Measurements from ENCODE around the gene NTSR1. TPM values are rescaled to one million over a fixed set of nuclear protein-coding genes. Genes with fewer than 3 reads are reported as not detected.
A peak's percentile ranks its signal among the peaks of the same experiment; 100 is the strongest.

The NTSR1 gene
- total and polyA plus RNA-seq, 2 of the 13 experiments (the other 11 are each of a cell fraction or from before 2014, with no cell fraction given): 0.09 to 0.12 TPM

- no peak for DNase-seq (ENCODE audit: low spot score)
- intact Hi-C loops (cut with micrococcal nuclease; ENCODE audit: unreplicated experiment): no loop called here
- POLR2A ChIA-PET: no interaction called here
- WGBS (ENCODE audit: low lambda C conversion rate): 19% methylated on average over 14 of the region's 15 CpGs
- H3K9ac ChIP-seq (ENCODE audit: insufficient read depth, low read depth, low read length): no peak overlapping the region
- no peaks in the 10 kb centered on the region for H3K36me3 ChIP-seq (replicated peaks in 1 of 2; ENCODE audit: control insufficient read depth in 1 of 2, insufficient read depth in 2 of 2, low read length in 2 of 2)
- no peak for ATAC-seq
- in situ Hi-C loops (cut with HindIII; ENCODE audit: extremely low pct_ligation_motif_present, low pct_unique_long_range_greater_than_20kb): no loop called here
- TF ChIP-seq ELF1 (CRISPR knock-in tag; IDR thresholded peaks at IDR 0.05): no peak
- TF ChIP-seq ZNF687 (CRISPR knock-in tag; IDR thresholded peaks at IDR 0.05): peak; percentile 21
- no peaks in the 10 kb centered on the region for H4K20me1 ChIP-seq (ENCODE audit: insufficient read depth, low read length)
- peaks cover 51 to 94% of the 10 kb centered on the region in 2 experiments for H3K27me3 ChIP-seq (ENCODE audit: control insufficient read depth in 1 of 2, insufficient read depth in 2 of 2, low read length in 2 of 2)
- no peak overlapping the region for H2AFZ ChIP-seq (ENCODE audit: low read length)
- H3K4me3 ChIP-seq (replicated peaks in 1 of 3; ENCODE audit: insufficient read depth in 1 of 3, low read depth in 2 of 3, low read length in 3 of 3): no peak overlapping the region
- FAIRE-seq: no peak
- peaks cover under 1% of the 10 kb centered on the region; the same call in 1 of the 2 replicates for H3K4me1 ChIP-seq (ENCODE audit: insufficient read depth, low read length)
- no TSS peak for BruUV-seq (replicated peaks)
- no peaks in the 10 kb centered on the region for H3K9me3 ChIP-seq (ENCODE audit: low read length)
- no peak overlapping the region for H3K4me2 ChIP-seq (ENCODE audit: low read depth, low read length)
- H3K79me2 ChIP-seq (ENCODE audit: insufficient read depth, low read length): no peaks in the 10 kb centered on the region
- H3K27ac ChIP-seq (ENCODE audit: extremely low read length, insufficient read depth, low read length): no peak overlapping the region
- CTCF ChIA-PET (ENCODE audit: low intra/inter-chr PET ratio, low total read pairs): no interaction called here
These were observed 26.2 kb downstream of the NTSR1 start for GRCh38 chr20:62734881-62735280.

- Histone ChIP-seq H4K20me1 (ENCODE audit: insufficient read depth, low read length) (no peaks in the 10 kb centered on the region), H3K27me3 (ENCODE audit: control insufficient read depth in 1 of 2, insufficient read depth in 2 of 2, low read length in 2 of 2) (peaks cover 55 to 94% of the 10 kb centered on the region in 2 experiments), H3K9ac (ENCODE audit: insufficient read depth, low read depth, low read length) (no peak overlapping the region), H3K36me3 (replicated peaks in 1 of 2; ENCODE audit: control insufficient read depth in 1 of 2, insufficient read depth in 2 of 2, low read length in 2 of 2) (no peaks in the 10 kb centered on the region), H2AFZ (ENCODE audit: low read length) (no peak overlapping the region), H3K4me2 (ENCODE audit: low read depth, low read length) (no peak overlapping the region), H3K9me3 (ENCODE audit: low read length) (no peaks in the 10 kb centered on the region), H3K4me3 (replicated peaks in 1 of 3; ENCODE audit: insufficient read depth in 1 of 3, low read depth in 2 of 3, low read length in 3 of 3) (no peak overlapping the region), H3K4me1 (ENCODE audit: insufficient read depth, low read length) (peaks cover 6% of the 10 kb centered on the region; the same call in 1 of the 2 replicates), H3K27ac (ENCODE audit: extremely low read length, insufficient read depth, low read length) (no peak overlapping the region), H3K79me2 (ENCODE audit: insufficient read depth, low read length) (no peaks in the 10 kb centered on the region)
- no peak for ATAC-seq
- no peak for FAIRE-seq
- no peak for DNase-seq (ENCODE audit: low spot score)
- no TSS peak for BruUV-seq (replicated peaks)
- ChIA-PET CTCF (ENCODE audit: low intra/inter-chr PET ratio, low total read pairs) (no interaction called here), POLR2A (no interaction called here)
- intact Hi-C loops (cut with micrococcal nuclease; ENCODE audit: unreplicated experiment): no loop called here
- no peak for TF ChIP-seq CENPX (CRISPR knock-in tag; IDR thresholded peaks at IDR 0.05)
- TF ChIP-seq FOXO1 (CRISPR knock-in tag; IDR thresholded peaks at IDR 0.05): no peak
- no peak for TF ChIP-seq ZNF816 (CRISPR knock-in tag; IDR thresholded peaks at IDR 0.05; ENCODE audit: borderline replicate concordance)
- no peak for TF ChIP-seq KLF13 (CRISPR knock-in tag; IDR thresholded peaks at IDR 0.05)
- TF ChIP-seq SMAD9 (CRISPR knock-in tag; IDR thresholded peaks at IDR 0.05): no peak
- 16% methylated on average over 15 of the region's 19 CpGs for WGBS (ENCODE audit: low lambda C conversion rate)
- in situ Hi-C loops (cut with HindIII; ENCODE audit: extremely low pct_ligation_motif_present, low pct_unique_long_range_greater_than_20kb): no loop called here
These were observed 26.7 kb downstream of the NTSR1 start for GRCh38 chr20:62735331-62735821.
